ENCODE measurements around the gene NCBP2L. TPM values are rescaled to one million over a fixed set of nuclear protein-coding genes. Genes with fewer than 3 reads are reported as not detected.

The NCBP2L gene
- total and polyA plus RNA-seq, 2 experiments from 2014 or later: not detected

DNA sequence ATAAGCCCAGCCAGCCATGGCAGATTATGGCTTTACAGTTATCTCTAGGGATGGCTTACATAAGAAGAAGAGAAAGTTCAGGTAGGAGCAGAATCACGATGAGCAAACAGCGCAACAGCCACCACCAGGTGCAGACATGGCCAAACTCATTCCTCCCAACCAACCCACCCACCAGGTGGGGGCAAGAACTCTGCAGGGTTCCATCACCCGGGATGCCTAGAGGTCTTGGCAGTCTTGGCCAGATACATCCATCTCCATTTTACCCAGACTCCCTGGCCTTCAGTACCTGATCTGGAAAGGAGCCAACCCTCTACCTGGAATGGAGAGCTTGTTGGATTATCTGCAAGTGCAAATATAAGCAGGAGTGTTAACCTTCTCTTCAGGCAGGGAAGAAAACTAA is 9.5 kb upstream of the NCBP2L start:
- Histone ChIP-seq H3K4me2 (no peak overlapping the region), H3K27me3 (ENCODE audit: insufficient read depth) (no peaks in the 10 kb centered on the region; the same call in 1 of the 2 replicates), H2AFZ (no peak overlapping the region), H3K4me1 (ENCODE audit: insufficient read depth) (peaks cover 12% of the 10 kb centered on the region), H3K9me2 (ENCODE audit: insufficient read depth) (no peaks in the 10 kb centered on the region), H3K4me3 (no peak overlapping the region), H4K20me1 (replicated peaks; ENCODE audit: insufficient read depth) (no peaks in the 10 kb centered on the region), H3F3A (replicated peaks; ENCODE audit: low read depth) (no peaks in the 10 kb centered on the region), H3K79me2 (replicated peaks; ENCODE audit: insufficient read depth) (no peaks in the 10 kb centered on the region), H3K36me3 (ENCODE audit: insufficient read depth) (no peaks in the 10 kb centered on the region), H3K27ac (ENCODE audit: low read depth) (no peak overlapping the region)
- ATAC-seq (no peak), DNase-seq (ENCODE audit: low spot score) (no peak)
- Mint-ChIP-seq H3K4me3 (no peak overlapping the region), H3K4me1 (peaks cover 19% of the 10 kb centered on the region), H3K27ac (no peak overlapping the region), H3K9me3 (no peaks in the 10 kb centered on the region), H3K36me3 (ENCODE audit: low read depth) (no peaks in the 10 kb centered on the region), H3K27me3 (ENCODE audit: insufficient read depth, low read depth, poor library complexity) (peaks cover 1% of the 10 kb centered on the region)
- TF ChIP-seq JUNB (IDR thresholded peaks at IDR 0.05; ENCODE audit: unreplicated experiment): no peak
- TF ChIP-seq, protein P1, sequence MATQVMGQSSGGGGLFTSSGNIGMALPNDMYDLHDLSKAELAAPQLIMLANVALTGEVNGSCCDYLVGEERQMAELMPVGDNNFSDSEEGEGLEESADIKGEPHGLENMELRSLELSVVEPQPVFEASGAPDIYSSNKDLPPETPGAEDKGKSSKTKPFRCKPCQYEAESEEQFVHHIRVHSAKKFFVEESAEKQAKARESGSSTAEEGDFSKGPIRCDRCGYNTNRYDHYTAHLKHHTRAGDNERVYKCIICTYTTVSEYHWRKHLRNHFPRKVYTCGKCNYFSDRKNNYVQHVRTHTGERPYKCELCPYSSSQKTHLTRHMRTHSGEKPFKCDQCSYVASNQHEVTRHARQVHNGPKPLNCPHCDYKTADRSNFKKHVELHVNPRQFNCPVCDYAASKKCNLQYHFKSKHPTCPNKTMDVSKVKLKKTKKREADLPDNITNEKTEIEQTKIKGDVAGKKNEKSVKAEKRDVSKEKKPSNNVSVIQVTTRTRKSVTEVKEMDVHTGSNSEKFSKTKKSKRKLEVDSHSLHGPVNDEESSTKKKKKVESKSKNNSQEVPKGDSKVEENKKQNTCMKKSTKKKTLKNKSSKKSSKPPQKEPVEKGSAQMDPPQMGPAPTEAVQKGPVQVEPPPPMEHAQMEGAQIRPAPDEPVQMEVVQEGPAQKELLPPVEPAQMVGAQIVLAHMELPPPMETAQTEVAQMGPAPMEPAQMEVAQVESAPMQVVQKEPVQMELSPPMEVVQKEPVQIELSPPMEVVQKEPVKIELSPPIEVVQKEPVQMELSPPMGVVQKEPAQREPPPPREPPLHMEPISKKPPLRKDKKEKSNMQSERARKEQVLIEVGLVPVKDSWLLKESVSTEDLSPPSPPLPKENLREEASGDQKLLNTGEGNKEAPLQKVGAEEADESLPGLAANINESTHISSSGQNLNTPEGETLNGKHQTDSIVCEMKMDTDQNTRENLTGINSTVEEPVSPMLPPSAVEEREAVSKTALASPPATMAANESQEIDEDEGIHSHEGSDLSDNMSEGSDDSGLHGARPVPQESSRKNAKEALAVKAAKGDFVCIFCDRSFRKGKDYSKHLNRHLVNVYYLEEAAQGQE (IDR thresholded peaks at IDR 0.05; ENCODE audit: unreplicated experiment): no peak
- TF ChIP-seq ZNF331 (CRISPR knock-in tag; IDR thresholded peaks at IDR 0.05; ENCODE audit: low read depth): no peak
- no peak for TF ChIP-seq EZH2phosphoT487 (IDR thresholded peaks at IDR 0.05; ENCODE audit: unreplicated experiment)
- TF ChIP-seq CREB1 (CRISPR knock-in tag; IDR thresholded peaks at IDR 0.05; ENCODE audit: low read depth): no peak
- TF ChIP-seq, protein P2, sequence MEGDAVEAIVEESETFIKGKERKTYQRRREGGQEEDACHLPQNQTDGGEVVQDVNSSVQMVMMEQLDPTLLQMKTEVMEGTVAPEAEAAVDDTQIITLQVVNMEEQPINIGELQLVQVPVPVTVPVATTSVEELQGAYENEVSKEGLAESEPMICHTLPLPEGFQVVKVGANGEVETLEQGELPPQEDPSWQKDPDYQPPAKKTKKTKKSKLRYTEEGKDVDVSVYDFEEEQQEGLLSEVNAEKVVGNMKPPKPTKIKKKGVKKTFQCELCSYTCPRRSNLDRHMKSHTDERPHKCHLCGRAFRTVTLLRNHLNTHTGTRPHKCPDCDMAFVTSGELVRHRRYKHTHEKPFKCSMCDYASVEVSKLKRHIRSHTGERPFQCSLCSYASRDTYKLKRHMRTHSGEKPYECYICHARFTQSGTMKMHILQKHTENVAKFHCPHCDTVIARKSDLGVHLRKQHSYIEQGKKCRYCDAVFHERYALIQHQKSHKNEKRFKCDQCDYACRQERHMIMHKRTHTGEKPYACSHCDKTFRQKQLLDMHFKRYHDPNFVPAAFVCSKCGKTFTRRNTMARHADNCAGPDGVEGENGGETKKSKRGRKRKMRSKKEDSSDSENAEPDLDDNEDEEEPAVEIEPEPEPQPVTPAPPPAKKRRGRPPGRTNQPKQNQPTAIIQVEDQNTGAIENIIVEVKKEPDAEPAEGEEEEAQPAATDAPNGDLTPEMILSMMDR (conservative IDR thresholded peaks at IDR 0.05; ENCODE audit: low read depth in 2 of 2): no peak
- TF ChIP-seq EZH2 (IDR thresholded peaks at IDR 0.05; ENCODE audit: low read depth, unreplicated experiment): no peak
- TF ChIP-seq STAT1 (IDR thresholded peaks at IDR 0.05; ENCODE audit: unreplicated experiment): no peak
- TF ChIP-seq NANOG (IDR thresholded peaks at IDR 0.05; ENCODE audit: borderline replicate concordance): no peak
- TF ChIP-seq, protein P3, sequence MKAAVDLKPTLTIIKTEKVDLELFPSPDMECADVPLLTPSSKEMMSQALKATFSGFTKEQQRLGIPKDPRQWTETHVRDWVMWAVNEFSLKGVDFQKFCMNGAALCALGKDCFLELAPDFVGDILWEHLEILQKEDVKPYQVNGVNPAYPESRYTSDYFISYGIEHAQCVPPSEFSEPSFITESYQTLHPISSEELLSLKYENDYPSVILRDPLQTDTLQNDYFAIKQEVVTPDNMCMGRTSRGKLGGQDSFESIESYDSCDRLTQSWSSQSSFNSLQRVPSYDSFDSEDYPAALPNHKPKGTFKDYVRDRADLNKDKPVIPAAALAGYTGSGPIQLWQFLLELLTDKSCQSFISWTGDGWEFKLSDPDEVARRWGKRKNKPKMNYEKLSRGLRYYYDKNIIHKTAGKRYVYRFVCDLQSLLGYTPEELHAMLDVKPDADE (IDR thresholded peaks at IDR 0.05): no peak

Data from GM23338 (cell line).